Measurements from ENCODE around the gene GRK5.

GRK5 gene

GRCh38 chr10:119439922-119440321, 232.6 kb downstream of the GRK5 start:
- Histone ChIP-seq H3K36me3 (ENCODE audit: insufficient read depth, low read length) (peaks cover 13% of the 10 kb centered on the region), H3K4me2 (ENCODE audit: insufficient read depth, low read length) (no peak overlapping the region), H3K9me3 (ENCODE audit: insufficient read depth, low read length, severe bottlenecking) (peaks cover 2% of the 10 kb centered on the region), H3K4me3 (ENCODE audit: low read depth in 1 of 2, low read length in 2 of 2) (no peak overlapping the region), H3K4me1 (ENCODE audit: insufficient read depth, low read length) (peaks cover 7% of the 10 kb centered on the region), H2AFZ (ENCODE audit: low read depth, low read length) (no peak overlapping the region), H3K27ac (ENCODE audit: low read length) (no peak overlapping the region), H3K9ac (ENCODE audit: low read depth, low read length) (no peak overlapping the region), H3K79me2 (ENCODE audit: insufficient read depth, low read length) (no peaks in the 10 kb centered on the region), H4K20me1 (ENCODE audit: insufficient read depth, low read length) (peaks cover under 1% of the 10 kb centered on the region; the same call in 1 of the 2 replicates), H3K27me3 (ENCODE audit: insufficient read depth, low read length, poor library complexity) (no peaks in the 10 kb centered on the region)
- DNase-seq: no peak
- no peak for ATAC-seq (ENCODE audit: insufficient read depth, low read depth)
- TF ChIP-seq EZH2 (IDR thresholded peaks at IDR 0.05; ENCODE audit: borderline replicate concordance, low read depth, low read length, severe bottlenecking): no peak
- TF ChIP-seq, protein P1, sequence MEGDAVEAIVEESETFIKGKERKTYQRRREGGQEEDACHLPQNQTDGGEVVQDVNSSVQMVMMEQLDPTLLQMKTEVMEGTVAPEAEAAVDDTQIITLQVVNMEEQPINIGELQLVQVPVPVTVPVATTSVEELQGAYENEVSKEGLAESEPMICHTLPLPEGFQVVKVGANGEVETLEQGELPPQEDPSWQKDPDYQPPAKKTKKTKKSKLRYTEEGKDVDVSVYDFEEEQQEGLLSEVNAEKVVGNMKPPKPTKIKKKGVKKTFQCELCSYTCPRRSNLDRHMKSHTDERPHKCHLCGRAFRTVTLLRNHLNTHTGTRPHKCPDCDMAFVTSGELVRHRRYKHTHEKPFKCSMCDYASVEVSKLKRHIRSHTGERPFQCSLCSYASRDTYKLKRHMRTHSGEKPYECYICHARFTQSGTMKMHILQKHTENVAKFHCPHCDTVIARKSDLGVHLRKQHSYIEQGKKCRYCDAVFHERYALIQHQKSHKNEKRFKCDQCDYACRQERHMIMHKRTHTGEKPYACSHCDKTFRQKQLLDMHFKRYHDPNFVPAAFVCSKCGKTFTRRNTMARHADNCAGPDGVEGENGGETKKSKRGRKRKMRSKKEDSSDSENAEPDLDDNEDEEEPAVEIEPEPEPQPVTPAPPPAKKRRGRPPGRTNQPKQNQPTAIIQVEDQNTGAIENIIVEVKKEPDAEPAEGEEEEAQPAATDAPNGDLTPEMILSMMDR (IDR thresholded peaks at IDR 0.05; ENCODE audit: borderline replicate concordance, extremely low read depth, low read length, poor library complexity, severe bottlenecking): no peak

- no peak for TF ChIP-seq EZH2 (IDR thresholded peaks at IDR 0.05; ENCODE audit: borderline replicate concordance, low read depth, low read length, severe bottlenecking)
- TF ChIP-seq, protein P1 (IDR thresholded peaks at IDR 0.05; ENCODE audit: borderline replicate concordance, extremely low read depth, low read length, poor library complexity, severe bottlenecking): no peak
- Histone ChIP-seq H2AFZ (ENCODE audit: low read depth, low read length) (no peak overlapping the region), H3K9me3 (ENCODE audit: insufficient read depth, low read length, severe bottlenecking) (no peaks in the 10 kb centered on the region), H3K4me2 (ENCODE audit: insufficient read depth, low read length) (no peak overlapping the region), H3K79me2 (ENCODE audit: insufficient read depth, low read length) (no peaks in the 10 kb centered on the region), H3K27me3 (ENCODE audit: insufficient read depth, low read length, poor library complexity) (no peaks in the 10 kb centered on the region), H4K20me1 (ENCODE audit: insufficient read depth, low read length) (peaks cover 3% of the 10 kb centered on the region; the same call in 1 of the 2 replicates), H3K27ac (ENCODE audit: low read length) (no peak overlapping the region), H3K4me3 (ENCODE audit: low read depth in 1 of 2, low read length in 2 of 2) (no peak overlapping the region), H3K4me1 (ENCODE audit: insufficient read depth, low read length) (peaks cover 13% of the 10 kb centered on the region), H3K36me3 (ENCODE audit: insufficient read depth, low read length) (peaks cover 8% of the 10 kb centered on the region), H3K9ac (ENCODE audit: low read depth, low read length) (no peak overlapping the region)
- ATAC-seq (ENCODE audit: insufficient read depth, low read depth) (no peak), DNase-seq (no peak)
Observed at GRCh38 chr10:119441151-119441821, 233.9 kb downstream of the GRK5 start.

- H3K36me3 ChIP-seq (ENCODE audit: insufficient read depth, low read length): peaks cover 3% of the 10 kb centered on the region; the same call in 1 of the 2 replicates
- peak; percentile 20 for ATAC-seq (ENCODE audit: insufficient read depth, low read depth)
- no peak overlapping the region for H3K4me3 ChIP-seq (ENCODE audit: low read depth in 1 of 2, low read length in 2 of 2)
- peaks cover 3% of the 10 kb centered on the region; the same call in 1 of the 2 replicates for H4K20me1 ChIP-seq (ENCODE audit: insufficient read depth, low read length)
- H2AFZ ChIP-seq (ENCODE audit: low read depth, low read length): no peak overlapping the region
- no peaks in the 10 kb centered on the region for H3K79me2 ChIP-seq (ENCODE audit: insufficient read depth, low read length)
- H3K4me1 ChIP-seq (ENCODE audit: insufficient read depth, low read length): peaks cover 13% of the 10 kb centered on the region
- no peak overlapping the region for H3K27ac ChIP-seq (ENCODE audit: low read length)
- DNase-seq: peak; percentile 61
- H3K27me3 ChIP-seq (ENCODE audit: insufficient read depth, low read length, poor library complexity): no peaks in the 10 kb centered on the region
- H3K9ac ChIP-seq (ENCODE audit: low read depth, low read length): no peak overlapping the region
- H3K4me2 ChIP-seq (ENCODE audit: insufficient read depth, low read length): no peak overlapping the region
- TF ChIP-seq, protein P1 (IDR thresholded peaks at IDR 0.05; ENCODE audit: borderline replicate concordance, extremely low read depth, low read length, poor library complexity, severe bottlenecking): peak; percentile 15
- no peak for TF ChIP-seq EZH2 (IDR thresholded peaks at IDR 0.05; ENCODE audit: borderline replicate concordance, low read depth, low read length, severe bottlenecking)
- no peaks in the 10 kb centered on the region for H3K9me3 ChIP-seq (ENCODE audit: insufficient read depth, low read length, severe bottlenecking)
Observed at GRCh38 chr10:119441921-119442757, 234.8 kb downstream of the GRK5 start.
